HG03439 (cell line): ENCODE results near the gene LRRC55.

Experiments used
- ATAC-seq: cut with Tn5 transposase; IDR thresholded peaks from one replicate; pipeline ENCODE4 v1.9.1; 2021; ENCODE audit warnings: mild to moderate bottlenecking, moderate library complexity; ENCODE audit not compliant: unreplicated experiment

Gene LRRC55

GRCh38 chr11:57199330-57199729 is 17.6 kb downstream of the LRRC55 start:
- no peak for ATAC-seq

- ATAC-seq, result no peak
Measured at GRCh38 chr11:57200917-57201316, 19.2 kb downstream of the LRRC55 start.

- no peak for ATAC-seq
Measured at GRCh38 chr11:57202281-57202680, 20.5 kb downstream of the LRRC55 start.

- no peak for ATAC-seq
Measured at GRCh38 chr11:57203359-57203758, 21.6 kb downstream of the LRRC55 start.

- no peak for ATAC-seq
Measured at GRCh38 chr11:57203882-57204480, 22.2 kb downstream of the LRRC55 start.

GRCh38 chr11:57205041-57205641 is 23.4 kb downstream of the LRRC55 start:
- no peak for ATAC-seq

GRCh38 chr11:57207168-57207567 is 25.4 kb downstream of the LRRC55 start:
- no peak for ATAC-seq

GRCh38 chr11:57210781-57211180 is 29.0 kb downstream of the LRRC55 start:
- ATAC-seq, result no peak

GRCh38 chr11:57213342-57214097 is 31.8 kb downstream of the LRRC55 start:
- ATAC-seq, result no peak

- ATAC-seq, result no peak
Measured at GRCh38 chr11:57214098-57214417, 32.3 kb downstream of the LRRC55 start.

- ATAC-seq, result no peak
Measured at GRCh38 chr11:57214494-57214893, 32.7 kb downstream of the LRRC55 start.

- ATAC-seq, result no peak
Measured at GRCh38 chr11:57216463-57216862, 34.7 kb downstream of the LRRC55 start.

- no peak for ATAC-seq
Measured at GRCh38 chr11:57217053-57217452, 35.3 kb downstream of the LRRC55 start.

- ATAC-seq, result no peak
Measured at GRCh38 chr11:57219021-57219627, 37.4 kb downstream of the LRRC55 start.

- ATAC-seq, result no peak
Measured at GRCh38 chr11:57222239-57222638, 40.5 kb downstream of the LRRC55 start.

GRCh38 chr11:57223601-57224000 is 41.8 kb downstream of the LRRC55 start:
- no peak for ATAC-seq

- ATAC-seq, result no peak
Measured at GRCh38 chr11:57224128-57224527, 42.4 kb downstream of the LRRC55 start.

- no peak for ATAC-seq
Measured at GRCh38 chr11:57224537-57224936, 42.8 kb downstream of the LRRC55 start.

- ATAC-seq, result no peak
Measured at GRCh38 chr11:57228600-57228999, 46.8 kb downstream of the LRRC55 start.

GRCh38 chr11:57230316-57230715 is 48.6 kb downstream of the LRRC55 start:
- ATAC-seq, result no peak

GRCh38 chr11:57230791-57231538 is 49.2 kb downstream of the LRRC55 start:
- no peak for ATAC-seq
